Brain microvascular endothelial cell (primary cell): Measurements from ENCODE around the gene EP400.
"Not testable (repeated sequence)": the region's sequence is repeated elsewhere in the genome, so short reads cannot be mapped to it uniquely, and the experiment has no call there.

ENCODE experiments used
- DNase-seq: peaks from one replicate; pipeline ENCODE4 v3.0.0-alpha.2; 2020
- H3K27ac ChIP-seq: fragments of 250-450 bp; sonication (Bioruptor Pico); 2 replicates; pipeline ENCODE4 v1.5.1; 2020; ENCODE audit warnings: mild to moderate bottlenecking, moderate library complexity
- H3K27me3 ChIP-seq: fragments of 250-450 bp; sonication (Bioruptor Pico); replicated peaks from 2 replicates; pipeline ENCODE4 v1.5.1; 2020; ENCODE audit warnings: mild to moderate bottlenecking
- H3K36me3 ChIP-seq: fragments of 250-450 bp; sonication (Bioruptor Pico); replicated peaks from 2 replicates; pipeline ENCODE4 v1.5.1; 2020; ENCODE audit warnings: mild to moderate bottlenecking
- H3K4me3 ChIP-seq: 2 replicates; pipeline ENCODE4 v1.5.1; 2011; ENCODE audit warnings: low read depth, mild to moderate bottlenecking, control low read depth, low read length, moderate library complexity
- in situ Hi-C: cut with HindIII; loops from 2 replicates; pipeline ENCODE4 v1.10.0; 2017; ENCODE audit warnings: low sequenced_read_pairs, low pct_ligation_motif_present
- TF ChIP-seq, protein P1 (sequence below): IDR thresholded peaks from 2 replicates; pipeline ENCODE4 v1.5.1; 2011; ENCODE audit warnings: low read depth, mild to moderate bottlenecking, moderate library complexity, low read length, control low read depth, inconsistent platforms; ENCODE audit errors: missing control alignments

Gene EP400

DNA sequence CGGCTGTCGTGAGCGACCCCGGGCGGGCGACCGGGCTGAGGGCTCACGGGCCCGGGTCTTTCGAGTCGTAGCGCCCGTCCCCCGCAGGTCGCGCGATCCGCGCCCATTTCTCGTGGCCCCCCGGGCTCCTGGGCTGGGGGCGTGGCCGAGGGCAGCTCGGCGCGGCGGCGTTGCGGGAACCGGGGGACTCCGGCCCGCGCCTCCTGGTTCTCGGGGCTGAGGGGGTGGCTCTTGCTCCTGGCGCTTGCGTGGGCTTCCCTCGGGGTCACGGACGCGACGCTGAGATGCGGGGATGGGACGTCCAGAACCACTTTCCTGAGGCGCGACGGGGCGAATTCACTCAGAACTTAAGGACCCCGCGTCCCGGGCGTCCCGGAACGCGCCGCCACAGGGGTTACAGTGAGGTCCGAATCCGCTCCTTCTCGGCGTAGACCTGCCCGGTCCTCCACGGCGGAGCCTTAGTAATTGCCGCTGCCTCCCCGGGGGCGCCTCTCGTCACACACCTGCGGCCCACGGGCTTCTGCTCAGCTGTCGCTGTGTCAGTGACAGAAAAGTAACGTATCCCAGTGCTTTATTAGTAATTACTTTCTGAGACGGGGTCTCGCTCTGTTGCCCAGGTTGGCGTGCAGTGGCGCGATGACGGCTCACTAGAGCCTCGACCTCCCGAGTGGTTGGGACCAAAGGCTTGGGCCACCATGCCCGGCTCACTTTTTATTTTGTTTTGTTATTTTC is 606 bp downstream of the EP400 start:
- no peak for DNase-seq
- Histone ChIP-seq H3K27ac (peak overlapping the region; percentile 57), H3K36me3 (no peaks in the 10 kb centered on the region), H3K27me3 (no peaks in the 10 kb centered on the region), H3K4me3 (peak overlapping the region; percentile 81)
- TF ChIP-seq, protein P1, sequence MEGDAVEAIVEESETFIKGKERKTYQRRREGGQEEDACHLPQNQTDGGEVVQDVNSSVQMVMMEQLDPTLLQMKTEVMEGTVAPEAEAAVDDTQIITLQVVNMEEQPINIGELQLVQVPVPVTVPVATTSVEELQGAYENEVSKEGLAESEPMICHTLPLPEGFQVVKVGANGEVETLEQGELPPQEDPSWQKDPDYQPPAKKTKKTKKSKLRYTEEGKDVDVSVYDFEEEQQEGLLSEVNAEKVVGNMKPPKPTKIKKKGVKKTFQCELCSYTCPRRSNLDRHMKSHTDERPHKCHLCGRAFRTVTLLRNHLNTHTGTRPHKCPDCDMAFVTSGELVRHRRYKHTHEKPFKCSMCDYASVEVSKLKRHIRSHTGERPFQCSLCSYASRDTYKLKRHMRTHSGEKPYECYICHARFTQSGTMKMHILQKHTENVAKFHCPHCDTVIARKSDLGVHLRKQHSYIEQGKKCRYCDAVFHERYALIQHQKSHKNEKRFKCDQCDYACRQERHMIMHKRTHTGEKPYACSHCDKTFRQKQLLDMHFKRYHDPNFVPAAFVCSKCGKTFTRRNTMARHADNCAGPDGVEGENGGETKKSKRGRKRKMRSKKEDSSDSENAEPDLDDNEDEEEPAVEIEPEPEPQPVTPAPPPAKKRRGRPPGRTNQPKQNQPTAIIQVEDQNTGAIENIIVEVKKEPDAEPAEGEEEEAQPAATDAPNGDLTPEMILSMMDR: no peak
- in situ Hi-C loops: no loop called here

DNA sequence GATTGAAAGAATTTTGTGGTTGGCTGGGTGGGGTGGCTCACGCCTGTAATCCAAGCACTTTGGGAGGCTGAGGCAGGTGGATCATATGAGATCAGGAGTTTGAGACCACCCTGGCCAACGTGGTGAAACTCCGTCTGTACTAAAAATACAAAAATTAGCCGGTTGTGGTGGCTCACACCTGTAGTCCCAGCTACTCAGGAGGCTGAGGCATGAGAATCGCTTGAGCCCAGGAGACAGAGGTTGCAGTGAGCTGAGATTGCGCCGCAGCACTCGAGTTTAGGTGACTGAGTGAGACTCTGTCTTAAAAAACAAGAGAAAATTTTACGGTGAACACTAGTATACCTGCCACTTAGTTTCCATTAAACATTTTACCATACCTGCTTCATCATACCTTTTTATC is 4.1 kb downstream of the EP400 start:
- not testable (repeated sequence) for DNase-seq, H3K36me3 ChIP-seq

DNA sequence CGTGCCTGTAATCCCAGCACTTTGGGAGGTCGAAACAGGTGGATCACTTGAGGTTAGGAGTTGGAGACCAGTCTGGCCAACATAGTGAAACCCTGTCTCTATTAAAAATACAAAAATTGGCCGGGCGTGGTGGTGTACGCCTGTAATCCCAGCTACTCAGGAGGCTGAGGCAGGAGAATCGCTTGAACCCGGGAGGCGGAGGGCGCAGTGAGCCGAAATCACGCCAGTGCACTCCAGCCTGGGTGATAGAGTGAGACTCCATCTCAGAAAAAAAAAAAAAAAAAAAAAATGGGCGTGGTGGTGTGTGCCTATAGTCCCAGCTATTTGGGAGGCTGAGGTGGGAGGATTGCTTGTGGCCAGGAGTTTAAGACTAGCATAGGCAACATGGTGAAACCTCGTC is 4.7 kb downstream of the EP400 start:
- in situ Hi-C loops, DNase-seq, H3K4me3 ChIP-seq, H3K36me3 ChIP-seq, H3K27ac ChIP-seq, H3K27me3 ChIP-seq: not testable (repeated sequence)

More for the DNA sequence above, 4.1 kb downstream of the EP400 start:
- in situ Hi-C loops, H3K27me3 ChIP-seq, H3K4me3 ChIP-seq, H3K27ac ChIP-seq: not testable (repeated sequence)

DNA sequence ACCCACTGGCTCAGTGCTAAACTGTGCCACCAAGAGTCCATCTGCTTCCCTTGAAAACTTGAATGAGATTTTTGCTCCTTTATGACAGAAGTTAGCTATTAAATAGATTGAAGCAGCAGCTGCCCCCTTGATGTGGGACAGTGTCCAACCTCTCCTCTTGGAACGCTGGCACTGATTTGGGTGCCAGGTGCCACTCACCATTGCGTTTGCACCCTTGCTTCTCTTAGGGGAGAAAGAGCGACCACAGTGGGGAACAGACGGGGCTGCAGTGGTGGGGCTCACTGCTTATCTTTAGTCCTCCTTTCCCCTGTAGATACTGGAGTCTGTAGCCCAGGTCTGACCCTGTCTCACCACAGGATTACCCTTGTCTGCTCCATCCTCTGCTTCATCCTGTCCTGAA is 9.4 kb downstream of the EP400 start:
- Histone ChIP-seq H3K36me3 (peaks cover 5% of the 10 kb centered on the region), H3K4me3 (no peak overlapping the region), H3K27ac (no peak overlapping the region), H3K27me3 (no peaks in the 10 kb centered on the region)
- no peak for DNase-seq
- in situ Hi-C loops: no loop called here
- TF ChIP-seq, protein P1: no peak

DNA sequence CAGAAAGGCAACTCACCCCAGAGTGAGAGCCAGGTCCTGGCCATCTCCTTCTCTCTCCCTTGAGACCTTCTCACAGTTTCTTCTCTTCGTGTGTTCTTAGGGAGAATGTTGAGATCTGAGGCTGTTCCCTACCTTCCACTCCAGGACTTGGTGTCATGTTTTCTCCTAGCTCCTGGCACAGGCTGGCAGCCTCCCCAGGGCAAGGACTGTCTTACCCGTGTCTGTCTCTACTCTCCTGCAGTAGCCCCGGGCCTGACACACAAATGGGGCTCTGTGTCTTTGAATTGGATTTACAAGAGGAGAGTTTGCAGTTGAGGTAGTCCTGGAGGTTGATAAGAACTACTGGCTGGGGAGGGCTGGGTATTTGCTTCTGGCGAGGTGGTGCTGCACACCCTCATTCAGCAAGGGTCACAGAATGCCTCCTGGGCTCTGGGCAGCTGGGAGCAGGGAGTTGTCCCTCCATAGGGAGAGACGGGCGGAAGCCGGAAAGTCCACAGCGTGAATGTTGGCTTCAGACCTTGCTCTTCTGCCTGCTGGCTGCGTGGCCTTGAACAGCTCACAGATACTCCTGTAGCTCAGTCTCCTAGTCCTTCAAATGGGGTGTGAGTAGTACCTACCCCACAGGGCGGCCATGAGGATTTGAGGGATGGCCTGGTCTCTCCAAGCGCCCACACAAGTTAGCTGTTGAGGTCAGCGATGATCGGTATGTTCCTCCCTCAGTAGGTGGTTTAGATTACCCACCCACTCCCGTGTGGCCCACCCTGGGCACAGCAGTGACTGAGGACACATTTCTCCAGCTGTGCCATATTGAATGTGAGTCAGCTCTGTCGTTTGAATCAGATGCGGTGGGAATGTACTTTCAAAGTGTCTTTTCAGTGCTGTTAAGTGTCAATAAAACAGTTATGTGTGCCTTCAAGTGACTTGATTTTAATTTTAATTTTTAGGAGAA is 10.2 kb downstream of the EP400 start:
- Histone ChIP-seq H3K4me3 (no peak overlapping the region), H3K36me3 (peaks cover 5% of the 10 kb centered on the region), H3K27ac (no peak overlapping the region), H3K27me3 (no peaks in the 10 kb centered on the region)
- TF ChIP-seq, protein P1: no peak
- no peak for DNase-seq
- in situ Hi-C loops: no loop called here

DNA sequence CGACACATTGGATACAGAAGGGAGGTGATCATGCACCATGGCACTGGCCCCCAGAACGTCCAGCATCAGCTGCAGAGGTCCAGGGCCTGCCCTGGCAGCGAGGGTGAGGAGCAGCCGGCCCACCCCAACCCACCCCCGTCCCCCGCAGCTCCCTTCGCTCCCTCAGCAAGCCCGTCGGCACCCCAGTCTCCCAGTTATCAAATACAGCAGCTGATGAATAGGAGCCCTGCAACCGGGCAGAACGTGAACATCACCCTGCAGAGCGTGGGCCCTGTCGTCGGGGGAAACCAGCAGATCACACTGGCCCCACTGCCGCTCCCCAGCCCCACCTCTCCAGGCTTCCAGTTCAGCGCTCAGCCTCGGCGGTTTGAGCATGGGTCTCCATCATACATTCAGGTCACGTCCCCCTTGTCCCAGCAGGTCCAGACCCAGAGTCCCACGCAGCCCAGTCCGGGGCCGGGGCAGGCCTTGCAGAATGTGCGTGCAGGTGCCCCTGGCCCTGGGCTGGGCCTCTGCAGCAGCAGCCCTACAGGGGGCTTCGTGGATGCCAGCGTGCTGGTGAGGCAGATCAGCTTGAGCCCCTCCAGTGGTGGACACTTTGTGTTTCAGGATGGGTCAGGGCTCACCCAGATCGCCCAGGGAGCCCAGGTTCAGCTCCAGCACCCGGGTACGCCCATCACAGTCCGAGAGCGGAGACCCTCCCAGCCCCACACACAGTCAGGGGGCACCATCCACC is 11.0 kb downstream of the EP400 start:
- DNase-seq, H3K4me3 ChIP-seq, in situ Hi-C loops, H3K27me3 ChIP-seq, H3K27ac ChIP-seq, H3K36me3 ChIP-seq: not testable (repeated sequence)

DNA sequence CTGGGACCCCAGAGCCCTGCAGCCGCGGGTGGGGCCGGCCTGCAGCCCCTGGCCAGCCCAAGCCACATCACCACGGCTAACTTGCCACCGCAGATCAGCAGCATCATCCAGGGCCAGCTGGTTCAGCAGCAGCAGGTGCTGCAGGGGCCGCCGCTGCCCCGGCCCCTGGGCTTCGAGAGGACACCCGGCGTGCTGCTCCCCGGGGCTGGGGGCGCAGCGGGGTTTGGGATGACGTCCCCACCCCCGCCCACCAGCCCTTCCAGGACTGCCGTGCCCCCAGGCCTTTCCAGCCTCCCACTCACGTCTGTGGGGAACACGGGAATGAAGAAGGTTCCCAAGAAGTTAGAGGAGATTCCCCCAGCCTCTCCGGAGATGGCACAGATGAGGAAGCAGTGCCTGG is 11.6 kb downstream of the EP400 start:
- H3K27me3 ChIP-seq, H3K36me3 ChIP-seq, H3K27ac ChIP-seq, H3K4me3 ChIP-seq, in situ Hi-C loops, DNase-seq: not testable (repeated sequence)
